Endodermal cell (in vitro differentiated cells): ENCODE results near the gene NOTO. TPM values are rescaled to one million over a fixed set of nuclear protein-coding genes. Genes with fewer than 3 reads are reported as not detected.

Source experiments
- DNase-seq: peaks from one replicate; pipeline ENCODE4 v3.0.0-alpha.2; 2017
- H3K27ac ChIP-seq: 2 replicates; pipeline ENCODE4 v1.5.1; 2013; ENCODE audit warnings: mild to moderate bottlenecking, low read depth, low read length, moderate library complexity
- H3K27me3 ChIP-seq: 2 replicates; pipeline ENCODE4 v1.6.1; 2013; ENCODE audit warnings: mild to moderate bottlenecking, low read length, moderate library complexity; ENCODE audit not compliant: insufficient read depth, control insufficient read depth, poor library complexity, severe bottlenecking
- H3K36me3 ChIP-seq: 2 replicates; pipeline ENCODE4 v1.7.0; 2013; ENCODE audit warnings: mild to moderate bottlenecking, low read length, moderate library complexity; ENCODE audit not compliant: control insufficient read depth, insufficient read depth
- H3K4me1 ChIP-seq: one replicate; pipeline ENCODE4 v1.7.0; 2013; ENCODE audit warnings: low read length; ENCODE audit not compliant: control insufficient read depth, insufficient read depth
- H3K4me3 ChIP-seq: 2 replicates; pipeline ENCODE4 v1.5.1; 2013; ENCODE audit warnings: mild to moderate bottlenecking, low read length, moderate library complexity
- H3K9ac ChIP-seq: 2 replicates; pipeline ENCODE4 v1.6.1; 2013; ENCODE audit warnings: mild to moderate bottlenecking, low read length, moderate library complexity; ENCODE audit not compliant: poor library complexity, severe bottlenecking; ENCODE audit errors: extremely low read depth
- H3K9me3 ChIP-seq: 2 replicates; pipeline ENCODE4 v1.6.1; 2013; ENCODE audit warnings: mild to moderate bottlenecking, low read length, moderate library complexity; ENCODE audit not compliant: control insufficient read depth
- H3K27ac Mint-ChIP-seq: 2 replicates; pipeline ENCODE4 v1.8.0; 2020; ENCODE audit warnings: mixed read lengths
- H3K27me3 Mint-ChIP-seq: 2 replicates; pipeline ENCODE4 v1.8.0; 2021; ENCODE audit warnings: mild to moderate bottlenecking, mixed read lengths; ENCODE audit not compliant: insufficient read depth
- H3K36me3 Mint-ChIP-seq: 2 replicates; pipeline ENCODE4 v1.8.0; 2020; ENCODE audit warnings: low read depth, mixed read lengths
- H3K4me1 Mint-ChIP-seq: 2 replicates; pipeline ENCODE4 v1.8.0; 2020; ENCODE audit warnings: mixed read lengths
- H3K4me3 Mint-ChIP-seq: 2 replicates; pipeline ENCODE4 v1.8.0; 2020; ENCODE audit warnings: mild to moderate bottlenecking, moderate library complexity, mixed read lengths
- H3K9me3 Mint-ChIP-seq: 2 replicates; pipeline ENCODE4 v1.8.0; 2020; ENCODE audit warnings: mild to moderate bottlenecking, mixed read lengths
- WGBS, 2 experiments: methylation state at CpG; one replicate each; pipeline versions ENCODE4 v1.1.5 to v1.1.7; 2013; ENCODE audit warnings: missing lambda C conversion rate in 2 of 2, mixed read lengths in 1 of 2; ENCODE audit not compliant: insufficient coverage in 1 of 2, insufficient read length in 1 of 2; 5-methylcytosine and 5-hydroxymethylcytosine counted together
- total RNA-seq, 2 donors: library from RNA; stranded (reverse); fragmentation: NEBNext Ultra II Directional in 1 of 2; extraction: Animal tissue kit (Norgen Biotek cat#: 25700) in 1 of 2; gene quantifications; 2 replicates in 1 of 2; 3 replicates in 1 of 2; pipeline ENCODE4 v1.2.1, GENCODE V29; 2021
- TF ChIP-seq, protein P1 (sequence below): fragments of 200-600 bp; sonication (generic); conservative IDR thresholded peaks from 2 replicates; pipeline ENCODE4 v1.5.0; 2021; ENCODE audit warnings: antibody characterized with exemption, mild to moderate bottlenecking

Gene NOTO
- total RNA-seq, 2 donors from 2014 or later, result not detected

DNA sequence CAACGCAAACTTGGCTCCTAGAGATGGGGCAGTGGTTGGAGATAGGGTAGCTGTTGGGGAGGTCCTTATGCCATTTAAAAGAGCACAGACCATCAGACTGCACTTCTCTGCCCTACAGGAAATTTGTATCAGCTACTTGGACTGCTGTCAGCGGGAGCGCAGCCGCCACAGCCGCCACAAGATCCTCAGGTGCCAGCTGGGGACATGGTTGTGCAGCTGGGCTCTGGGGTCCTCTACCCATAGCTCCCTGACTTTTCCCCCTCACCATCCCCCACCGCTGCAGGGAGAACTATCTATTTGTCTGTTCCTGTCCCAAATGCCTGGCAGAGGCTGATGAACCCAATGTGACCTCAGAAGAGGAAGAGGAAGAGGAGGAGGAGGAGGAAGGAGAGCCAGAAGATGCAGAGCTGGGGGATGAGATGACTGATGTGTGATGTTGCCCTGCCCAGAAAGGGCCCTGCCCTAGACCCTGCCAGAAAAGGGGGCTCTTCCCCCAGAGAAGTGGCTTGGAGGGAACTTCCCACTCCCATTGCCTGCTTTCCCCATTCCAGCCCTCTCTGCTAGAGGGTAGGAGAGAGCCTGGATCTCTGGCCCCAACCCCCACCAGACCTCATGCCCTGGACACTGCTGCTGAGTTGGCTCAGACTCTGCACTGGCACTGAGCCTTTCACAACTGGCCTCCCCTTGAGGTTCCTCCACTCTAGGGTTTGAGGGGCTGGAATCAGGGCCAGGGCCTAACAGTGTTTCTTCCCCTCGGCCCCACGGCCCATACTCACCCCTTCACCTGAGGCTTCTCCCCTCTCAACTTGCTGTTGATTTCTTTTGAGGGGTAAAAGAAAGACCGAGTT lies 23.4 kb downstream of the NOTO start:
- Histone ChIP-seq H3K27me3 (no peaks in the 10 kb centered on the region), H3K4me3 (no peak overlapping the region), H3K27ac (no peak overlapping the region), H3K36me3 (peaks cover 20% of the 10 kb centered on the region), H3K9ac (no peak overlapping the region), H3K4me1 (no peaks in the 10 kb centered on the region), H3K9me3 (no peaks in the 10 kb centered on the region)
- TF ChIP-seq, protein P1, sequence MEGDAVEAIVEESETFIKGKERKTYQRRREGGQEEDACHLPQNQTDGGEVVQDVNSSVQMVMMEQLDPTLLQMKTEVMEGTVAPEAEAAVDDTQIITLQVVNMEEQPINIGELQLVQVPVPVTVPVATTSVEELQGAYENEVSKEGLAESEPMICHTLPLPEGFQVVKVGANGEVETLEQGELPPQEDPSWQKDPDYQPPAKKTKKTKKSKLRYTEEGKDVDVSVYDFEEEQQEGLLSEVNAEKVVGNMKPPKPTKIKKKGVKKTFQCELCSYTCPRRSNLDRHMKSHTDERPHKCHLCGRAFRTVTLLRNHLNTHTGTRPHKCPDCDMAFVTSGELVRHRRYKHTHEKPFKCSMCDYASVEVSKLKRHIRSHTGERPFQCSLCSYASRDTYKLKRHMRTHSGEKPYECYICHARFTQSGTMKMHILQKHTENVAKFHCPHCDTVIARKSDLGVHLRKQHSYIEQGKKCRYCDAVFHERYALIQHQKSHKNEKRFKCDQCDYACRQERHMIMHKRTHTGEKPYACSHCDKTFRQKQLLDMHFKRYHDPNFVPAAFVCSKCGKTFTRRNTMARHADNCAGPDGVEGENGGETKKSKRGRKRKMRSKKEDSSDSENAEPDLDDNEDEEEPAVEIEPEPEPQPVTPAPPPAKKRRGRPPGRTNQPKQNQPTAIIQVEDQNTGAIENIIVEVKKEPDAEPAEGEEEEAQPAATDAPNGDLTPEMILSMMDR, result no peak
- Mint-ChIP-seq H3K27ac (no peak overlapping the region), H3K4me3 (no peak overlapping the region), H3K27me3 (no peaks in the 10 kb centered on the region), H3K36me3 (peaks cover 21% of the 10 kb centered on the region), H3K4me1 (no peaks in the 10 kb centered on the region), H3K9me3 (no peaks in the 10 kb centered on the region)
- WGBS, 2 experiments, result 88 to 93% methylated on average over 5 to 9 of the region's 9 CpGs
- no peak for DNase-seq

DNA sequence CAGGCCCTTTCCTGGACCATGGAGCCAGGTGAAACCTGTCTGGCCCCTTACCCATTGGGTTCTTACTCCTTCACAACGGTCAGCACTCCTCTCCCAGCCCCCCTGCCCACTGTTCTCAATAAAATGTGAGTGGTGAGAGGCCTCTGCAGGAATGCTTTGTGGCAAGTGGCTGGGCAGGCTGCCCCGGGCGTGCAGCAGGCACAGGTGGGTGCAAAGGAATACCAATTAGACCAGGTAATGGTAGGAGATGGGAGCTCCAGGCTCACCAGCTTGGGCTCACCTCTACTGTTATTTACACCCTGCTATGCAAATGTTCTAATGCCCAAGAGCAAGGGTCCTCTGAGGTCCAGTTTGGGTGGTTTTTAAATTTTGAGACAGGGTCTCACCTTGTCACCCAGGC lies 24.7 kb downstream of the NOTO start:
- Histone ChIP-seq H3K27ac (no peak overlapping the region), H3K27me3 (no peaks in the 10 kb centered on the region), H3K4me3 (no peak overlapping the region), H3K4me1 (no peaks in the 10 kb centered on the region), H3K9ac (no peak overlapping the region), H3K9me3 (no peaks in the 10 kb centered on the region), H3K36me3 (peaks cover 12% of the 10 kb centered on the region)
- DNase-seq, result no peak
- H3K4me3 Mint-ChIP-seq, result no peak overlapping the region
- no peaks in the 10 kb centered on the region for H3K9me3 Mint-ChIP-seq
- TF ChIP-seq, protein P1, result no peak
- H3K27ac Mint-ChIP-seq, result no peak overlapping the region
- no peaks in the 10 kb centered on the region for H3K27me3 Mint-ChIP-seq
- 58 to 72% methylated on average over 2 to 3 of the region's 3 CpGs for WGBS, 2 experiments
- H3K4me1 Mint-ChIP-seq, result no peaks in the 10 kb centered on the region
- peaks cover 14% of the 10 kb centered on the region for H3K36me3 Mint-ChIP-seq

DNA sequence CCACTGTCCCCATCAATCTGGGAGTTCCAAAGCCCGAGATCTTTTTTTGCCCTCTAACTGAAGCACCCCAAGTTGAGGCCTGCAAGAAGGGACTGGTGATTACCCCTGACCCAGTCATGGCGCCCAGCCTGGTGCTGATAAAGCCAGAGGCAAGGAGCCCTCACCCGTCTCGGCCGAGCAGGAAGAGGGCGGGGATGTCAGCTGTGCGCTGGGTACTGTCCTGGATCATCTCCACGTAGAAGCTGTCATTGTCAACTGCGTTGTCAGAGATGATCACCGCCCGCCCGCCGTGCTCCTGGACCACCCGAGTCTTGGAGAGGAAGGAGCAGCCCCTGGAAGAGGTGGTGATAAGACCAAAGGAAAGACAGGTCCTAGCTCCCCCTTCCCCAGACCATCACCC lies 26.3 kb downstream of the NOTO start:
- TF ChIP-seq, protein P1, result no peak
- H3K27me3 Mint-ChIP-seq, result no peaks in the 10 kb centered on the region

More for the DNA sequence above, 26.3 kb downstream of the NOTO start:
- Mint-ChIP-seq H3K4me3 (no peak overlapping the region), H3K36me3 (peaks cover 3% of the 10 kb centered on the region), H3K4me1 (peaks cover 3% of the 10 kb centered on the region), H3K27ac (no peak overlapping the region), H3K9me3 (no peaks in the 10 kb centered on the region)
- Histone ChIP-seq H3K9ac (no peak overlapping the region), H3K27ac (no peak overlapping the region), H3K9me3 (no peaks in the 10 kb centered on the region), H3K4me3 (no peak overlapping the region), H3K27me3 (no peaks in the 10 kb centered on the region), H3K36me3 (no peaks in the 10 kb centered on the region), H3K4me1 (no peaks in the 10 kb centered on the region)
- no peak for DNase-seq
- 91 to 100% methylated on average over 2 to 14 of the region's 14 CpGs for WGBS, 2 experiments
